ENCODE measurements around the gene CACNG3. TPM values are rescaled to one million over a fixed set of nuclear protein-coding genes. Genes with fewer than 3 reads are reported as not detected.

Gene CACNG3
- total and polyA plus RNA-seq, 2 donors (not counting 3 experiments of a cell fraction or from before 2014, with no cell fraction given) = not detected

DNA sequence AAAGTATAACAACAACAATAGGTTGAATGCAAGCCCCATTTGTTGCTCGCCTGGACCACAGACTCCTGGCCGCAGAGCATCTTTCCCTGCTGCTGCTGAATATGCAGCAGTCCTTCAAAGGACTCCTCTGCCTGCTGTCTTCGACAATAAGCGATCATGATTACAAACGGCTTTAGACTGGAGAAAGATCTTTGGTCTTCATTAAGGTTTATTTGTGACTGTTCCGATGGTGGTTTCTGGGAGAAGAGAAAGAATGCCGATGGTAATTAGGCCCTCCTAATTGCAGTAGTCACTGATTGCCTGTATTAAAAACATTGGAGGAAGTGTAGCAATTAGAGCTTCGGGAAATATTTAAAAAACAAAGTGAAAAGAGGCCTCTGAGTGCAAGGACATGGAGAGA lies 138.2 kb downstream of the CACNG3 start:
- Histone ChIP-seq H3K79me2 (ENCODE audit: control insufficient read depth, insufficient read depth, low read length) (no peaks in the 10 kb centered on the region), H3K36me3 (ENCODE audit: control insufficient read depth in 2 of 2, extremely low read depth in 1 of 2, insufficient read depth in 2 of 2, low read length in 2 of 2) (no peaks in the 10 kb centered on the region), H3K4me2 (ENCODE audit: insufficient read depth, low read length) (no peak overlapping the region), H3K4me1 (ENCODE audit: control insufficient read depth, extremely low read depth, insufficient read depth, low read length) (no peaks in the 10 kb centered on the region), H3K9me3 (replicated peaks; ENCODE audit: control insufficient read depth, insufficient read depth, low read length) (no peaks in the 10 kb centered on the region), H3K27ac (ENCODE audit: insufficient read depth, low read depth, low read length) (no peak overlapping the region), H3K27me3 (ENCODE audit: control insufficient read depth in 2 of 2, insufficient read depth in 2 of 2, low read length in 2 of 2) (no peaks in the 10 kb centered on the region), H3K4me3 (replicated peaks in 1 of 3; ENCODE audit: insufficient read depth in 1 of 3, low read depth in 1 of 3, low read length in 3 of 3) (no peak overlapping the region), H3K9ac (replicated peaks; ENCODE audit: extremely low read depth, insufficient read depth, low read length) (no peak overlapping the region), H4K20me1 (replicated peaks; ENCODE audit: control insufficient read depth, extremely low read depth, insufficient read depth, low read length) (no peaks in the 10 kb centered on the region), H2AFZ (ENCODE audit: low read depth, low read length) (no peak overlapping the region), H3K9me1 (replicated peaks; ENCODE audit: control insufficient read depth, extremely low read depth, insufficient read depth, low read length) (no peaks in the 10 kb centered on the region)
- dilution Hi-C loops (cut with MboI; ENCODE audit: extremely low pct_ligation_motif_present, low sequenced_read_pairs) = no loop called here
- no peak for TF ChIP-seq GATA2 (IDR thresholded peaks at IDR 0.05; ENCODE audit: insufficient read depth, insufficient read length, low read depth, low read length)
- no peak for TF ChIP-seq MYC (IDR thresholded peaks at IDR 0.05; ENCODE audit: low read depth, low read length)
- TF ChIP-seq FOS (IDR thresholded peaks at IDR 0.05; ENCODE audit: borderline replicate concordance, insufficient read depth, low read length) = no peak
- no peak for TF ChIP-seq EZH2 (IDR thresholded peaks at IDR 0.05; ENCODE audit: borderline replicate concordance, low read depth, low read length, severe bottlenecking)
- TF ChIP-seq JUN (IDR thresholded peaks at IDR 0.05; ENCODE audit: borderline replicate concordance, insufficient read depth, insufficient read length, low read depth) = no peak
- no peak for TF ChIP-seq POLR2AphosphoS5 (IDR thresholded peaks at IDR 0.05; ENCODE audit: insufficient read depth, low read depth, low read length)
- TF ChIP-seq MAX (IDR thresholded peaks at IDR 0.05; ENCODE audit: insufficient read depth, insufficient read length) = no peak
- no peak for TF ChIP-seq POLR2A (IDR thresholded peaks at IDR 0.05; ENCODE audit: low read depth, low read length)
- TF ChIP-seq, protein P1, sequence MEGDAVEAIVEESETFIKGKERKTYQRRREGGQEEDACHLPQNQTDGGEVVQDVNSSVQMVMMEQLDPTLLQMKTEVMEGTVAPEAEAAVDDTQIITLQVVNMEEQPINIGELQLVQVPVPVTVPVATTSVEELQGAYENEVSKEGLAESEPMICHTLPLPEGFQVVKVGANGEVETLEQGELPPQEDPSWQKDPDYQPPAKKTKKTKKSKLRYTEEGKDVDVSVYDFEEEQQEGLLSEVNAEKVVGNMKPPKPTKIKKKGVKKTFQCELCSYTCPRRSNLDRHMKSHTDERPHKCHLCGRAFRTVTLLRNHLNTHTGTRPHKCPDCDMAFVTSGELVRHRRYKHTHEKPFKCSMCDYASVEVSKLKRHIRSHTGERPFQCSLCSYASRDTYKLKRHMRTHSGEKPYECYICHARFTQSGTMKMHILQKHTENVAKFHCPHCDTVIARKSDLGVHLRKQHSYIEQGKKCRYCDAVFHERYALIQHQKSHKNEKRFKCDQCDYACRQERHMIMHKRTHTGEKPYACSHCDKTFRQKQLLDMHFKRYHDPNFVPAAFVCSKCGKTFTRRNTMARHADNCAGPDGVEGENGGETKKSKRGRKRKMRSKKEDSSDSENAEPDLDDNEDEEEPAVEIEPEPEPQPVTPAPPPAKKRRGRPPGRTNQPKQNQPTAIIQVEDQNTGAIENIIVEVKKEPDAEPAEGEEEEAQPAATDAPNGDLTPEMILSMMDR (IDR thresholded peaks at IDR 0.05; ENCODE audit: extremely low read depth in 1 of 2, insufficient read depth in 1 of 2, low read depth in 1 of 2, low read length in 2 of 2) = no peak
- no peak for FAIRE-seq
- no TSS peak for BruUV-seq (replicated peaks)
- CTCF ChIA-PET = no interaction called here
- intact Hi-C loops (cut with micrococcal nuclease) = no loop called here
- POLR2A ChIA-PET = no interaction called here
- no peak for DNase-seq (ENCODE audit: low read depth, low spot score)
